Activated CD8-positive, alpha-beta memory T cell treated with anti-CD3 and anti-CD28 coated beads, Interleukin-2, amount 50 U/mL, for 4 hours (primary cell): ENCODE measurements around the gene ERF.

ENCODE experiments used
- DNase-seq: peaks from one replicate; pipeline ENCODE4 v3.0.0-alpha.2; 2020

The ERF gene

DNA sequence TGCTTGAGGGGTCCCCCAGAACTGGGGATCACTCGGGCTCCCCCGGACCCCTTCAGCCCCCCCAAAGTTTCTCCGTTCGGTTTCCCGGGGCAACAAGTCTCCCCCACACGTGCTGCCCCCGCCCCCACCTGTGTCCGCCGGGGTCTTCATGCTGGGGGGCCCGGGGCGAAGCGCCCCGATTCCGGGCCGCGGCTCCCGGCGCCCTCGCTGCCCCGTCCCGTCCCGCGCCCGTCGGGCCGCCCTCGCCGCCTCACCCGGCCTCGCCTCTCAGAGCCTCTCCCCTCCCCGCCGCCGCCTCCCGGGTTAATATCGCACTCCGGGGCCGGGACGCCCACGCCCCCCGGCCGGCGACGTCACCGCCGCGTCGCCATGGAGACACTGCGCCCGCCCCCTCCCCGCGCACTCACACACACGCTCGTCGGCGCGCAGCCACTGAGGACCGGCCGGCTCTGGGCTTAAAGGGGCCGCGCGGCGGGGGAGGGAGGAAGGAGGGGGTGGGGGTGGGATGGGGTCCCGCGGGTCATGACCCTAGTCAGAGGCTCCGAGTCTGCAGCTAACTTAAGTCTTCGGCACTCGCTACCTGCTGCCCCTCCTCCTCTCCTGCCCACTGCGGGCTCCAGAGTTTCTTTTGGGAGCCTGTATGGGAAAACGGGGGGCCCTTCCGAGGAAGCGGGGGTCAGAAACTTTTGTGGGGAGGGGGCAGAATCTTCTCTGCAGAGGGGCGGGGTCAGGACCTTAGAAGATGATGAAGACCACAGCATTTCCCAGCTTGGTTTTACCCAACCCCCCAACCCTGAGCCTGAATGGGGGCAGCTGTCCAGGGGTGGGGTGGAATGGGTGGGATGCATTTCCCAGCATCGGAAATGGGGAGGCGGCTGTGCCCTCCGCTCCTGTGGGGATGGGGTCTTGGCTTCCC is at the start of gene ERF:
Gene ERF (minus strand): TSS at position 279 of the 916 bp plus-strand sequence. CDS start 129 bp downstream, at position 150.
- peak; percentile 92 for DNase-seq

DNA sequence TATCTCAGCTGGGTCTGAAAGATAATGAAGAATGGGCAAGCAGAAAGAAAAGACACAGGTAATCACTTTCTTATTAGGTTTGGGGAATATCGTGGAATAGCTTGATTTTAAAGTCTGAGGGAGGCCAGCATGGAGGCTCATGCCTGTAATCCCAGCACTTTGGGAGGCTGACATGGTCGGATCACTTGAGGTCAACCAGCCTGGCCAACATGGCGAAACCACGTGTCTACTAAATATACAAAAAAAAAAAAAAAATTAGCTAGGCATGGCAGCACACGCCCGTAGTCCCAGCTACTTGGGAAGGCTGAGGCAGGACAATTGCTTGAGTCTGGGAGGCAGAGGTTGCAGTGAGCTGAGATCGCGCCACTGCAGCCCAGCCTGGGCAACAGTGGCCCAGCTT is 48.9 kb upstream of the ERF start:
- no peak for DNase-seq

- no peak for DNase-seq
Measured at GRCh38 chr19:42303101-42303464, 48.2 kb upstream of the ERF start.

- DNase-seq = no peak
Measured at GRCh38 chr19:42301646-42302203, 46.8 kb upstream of the ERF start, which contains the start of gene PRR19. TSS of gene PRR19 (plus strand) at chr19:42302132. CDS start at chr19:42309585, 7,453 bp downstream.

- no peak for DNase-seq
Measured at GRCh38 chr19:42297039-42297438, 42.1 kb upstream of the ERF start.

DNA sequence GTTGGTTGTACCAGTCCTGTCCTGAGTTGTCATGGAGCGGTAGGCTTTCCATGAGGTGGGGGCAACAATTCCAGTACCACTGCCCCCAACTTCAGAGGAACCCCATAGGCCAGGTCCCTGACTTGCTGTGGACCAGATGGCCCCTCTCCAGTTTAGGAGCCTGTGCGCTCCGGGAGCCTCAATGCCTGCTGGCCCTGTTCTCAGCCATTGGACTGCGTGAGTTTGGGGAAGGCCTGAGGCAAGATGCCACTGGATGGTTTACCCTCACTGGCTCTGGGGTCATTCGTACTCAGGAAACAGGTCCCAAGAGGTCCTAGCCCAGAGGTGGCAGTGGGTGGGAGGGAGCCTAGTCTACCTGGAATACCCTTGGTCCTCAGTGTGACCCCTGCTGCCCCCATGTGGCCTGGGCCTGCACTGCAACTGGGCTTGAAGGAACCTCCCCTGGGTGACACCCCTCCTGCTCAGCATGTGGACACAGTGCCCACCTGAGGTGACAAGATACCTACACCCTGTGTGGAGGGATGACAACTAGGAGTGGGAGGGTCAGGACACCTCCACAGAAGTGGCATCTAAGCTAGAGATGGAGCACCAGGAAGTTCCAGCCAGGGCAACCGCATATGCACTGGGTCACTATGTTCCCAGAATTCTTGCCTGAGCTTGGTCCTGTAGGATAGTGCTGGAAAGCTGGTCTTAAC is 41.0 kb upstream of the ERF start:
- DNase-seq = peak; percentile 93

DNA sequence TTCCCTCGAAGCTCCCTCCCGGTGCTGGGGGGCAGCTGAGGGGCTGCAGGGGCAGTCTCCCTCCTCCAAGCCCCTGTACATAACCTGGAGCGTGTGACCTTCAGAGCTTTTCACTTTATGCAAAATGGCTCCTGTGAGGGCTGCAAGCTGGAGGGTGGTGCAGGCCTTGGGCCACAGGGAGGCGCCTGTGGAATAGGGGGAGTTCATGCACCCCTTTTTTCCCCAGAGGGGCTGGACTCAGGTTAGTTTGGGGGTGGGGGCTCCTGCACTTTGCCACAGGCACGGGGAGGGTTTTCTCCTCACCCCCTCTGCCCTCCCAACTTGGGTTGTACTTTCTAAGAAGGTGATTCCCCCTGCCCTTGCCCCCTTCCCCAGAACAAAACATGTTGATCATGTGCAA is 40.4 kb upstream of the ERF start:
- no peak for DNase-seq

- DNase-seq = no peak
Measured at GRCh38 chr19:42294471-42295137, 39.7 kb upstream of the ERF start.

DNA sequence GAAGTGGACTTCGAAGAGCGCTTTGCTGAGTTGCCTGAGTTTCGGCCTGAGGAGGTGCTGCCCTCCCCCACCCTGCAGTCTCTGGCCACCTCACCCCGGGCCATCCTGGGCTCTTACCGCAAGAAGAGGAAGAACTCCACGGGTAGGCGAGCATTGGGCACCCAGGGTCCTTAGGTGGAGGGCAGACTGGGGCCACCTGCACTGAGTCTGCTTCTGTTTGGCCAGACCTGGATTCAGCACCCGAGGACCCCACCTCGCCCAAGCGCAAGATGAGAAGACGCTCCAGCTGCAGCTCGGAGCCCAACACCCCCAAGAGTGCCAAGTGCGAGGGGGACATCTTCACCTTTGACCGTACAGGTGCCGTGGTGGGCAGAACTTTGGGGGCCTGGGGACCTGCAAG is 39.0 kb upstream of the ERF start:
- DNase-seq = no peak

DNA sequence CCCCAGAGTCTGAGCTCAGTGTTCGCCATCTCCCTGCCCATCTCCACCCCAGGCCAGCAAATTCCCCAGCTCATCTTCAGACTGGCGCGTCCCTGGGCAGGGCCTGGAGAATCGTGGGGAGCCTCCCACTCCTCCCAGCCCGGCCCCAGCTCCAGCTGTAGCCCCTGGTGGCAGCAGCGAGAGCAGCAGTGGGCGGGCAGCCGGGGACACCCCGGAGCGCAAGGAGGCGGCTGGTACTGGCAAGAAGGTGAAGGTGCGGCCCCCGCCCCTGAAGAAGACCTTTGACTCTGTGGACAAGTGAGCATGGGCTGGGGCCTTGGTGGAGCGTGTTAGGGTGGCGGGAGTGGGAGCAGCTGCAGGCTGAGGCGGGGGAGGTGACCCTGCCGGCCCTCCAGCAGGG is 38.6 kb upstream of the ERF start:
- DNase-seq = no peak

GRCh38 chr19:42292963-42293362 is 38.0 kb upstream of the ERF start:
- DNase-seq = no peak

GRCh38 chr19:42292042-42292960 is 37.4 kb upstream of the ERF start:
- no peak for DNase-seq

- no peak for DNase-seq
Measured at GRCh38 chr19:42291435-42291810, 36.5 kb upstream of the ERF start.

- peak; percentile 72 for DNase-seq
Measured at GRCh38 chr19:42290523-42291434, 35.9 kb upstream of the ERF start.

- no peak for DNase-seq
Measured at GRCh38 chr19:42290136-42290522, 35.2 kb upstream of the ERF start.

GRCh38 chr19:42289556-42290041 is 34.7 kb upstream of the ERF start:
- no peak for DNase-seq

- DNase-seq = no peak
Measured at GRCh38 chr19:42288881-42289555, 34.1 kb upstream of the ERF start.

DNA sequence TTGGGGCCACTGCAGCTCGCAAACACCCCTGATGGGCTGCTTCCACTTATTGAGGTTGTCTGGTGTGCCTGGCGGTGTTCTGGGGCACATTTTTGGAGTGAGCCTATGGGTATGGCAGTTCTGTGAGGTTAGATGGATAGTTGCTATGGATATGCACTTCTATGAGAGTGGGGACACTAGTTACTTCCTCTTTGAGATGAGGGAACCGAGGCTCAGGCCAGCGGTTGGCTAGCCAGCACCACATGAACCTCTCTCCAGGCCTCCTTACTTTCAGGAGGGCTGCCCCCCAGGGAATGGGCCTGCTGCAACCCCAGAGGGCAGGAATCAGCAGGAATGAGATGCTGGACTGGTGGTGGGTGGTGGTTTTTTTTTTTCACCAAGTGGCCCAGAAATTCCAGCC is 33.5 kb upstream of the ERF start:
- DNase-seq = no peak

DNA sequence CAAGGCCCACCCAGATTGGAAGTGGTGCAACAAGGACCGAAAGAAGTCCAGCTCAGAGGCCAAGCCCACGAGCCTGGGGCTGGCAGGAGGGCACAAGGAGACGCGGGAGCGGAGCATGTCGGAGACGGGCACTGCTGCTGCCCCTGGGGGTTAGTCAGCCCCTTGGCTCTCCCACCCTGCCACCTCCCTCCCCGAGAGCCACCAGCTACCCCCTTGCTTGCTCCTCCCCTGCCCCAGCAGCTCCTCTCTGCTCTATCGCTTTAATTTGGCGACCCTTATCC is 32.8 kb upstream of the ERF start:
- no peak for DNase-seq

- peak; percentile 15 for DNase-seq
Measured at GRCh38 chr19:42287017-42287826, 32.3 kb upstream of the ERF start.
